Endodermal cell (in vitro differentiated cells): ENCODE measurements around the gene LMCD1. TPM values are rescaled to one million over a fixed set of nuclear protein-coding genes. Genes with fewer than 3 reads are reported as not detected.

Experiments
- DNase-seq: peaks from one replicate; pipeline ENCODE4 v3.0.0-alpha.2; 2017
- H3K27ac ChIP-seq: 2 replicates; pipeline ENCODE4 v1.5.1; 2013; ENCODE audit warnings: mild to moderate bottlenecking, low read depth, low read length, moderate library complexity
- H3K27me3 ChIP-seq: 2 replicates; pipeline ENCODE4 v1.6.1; 2013; ENCODE audit warnings: mild to moderate bottlenecking, low read length, moderate library complexity; ENCODE audit not compliant: insufficient read depth, control insufficient read depth, poor library complexity, severe bottlenecking
- H3K36me3 ChIP-seq: 2 replicates; pipeline ENCODE4 v1.7.0; 2013; ENCODE audit warnings: mild to moderate bottlenecking, low read length, moderate library complexity; ENCODE audit not compliant: control insufficient read depth, insufficient read depth
- H3K4me1 ChIP-seq: one replicate; pipeline ENCODE4 v1.7.0; 2013; ENCODE audit warnings: low read length; ENCODE audit not compliant: control insufficient read depth, insufficient read depth
- H3K4me3 ChIP-seq: 2 replicates; pipeline ENCODE4 v1.5.1; 2013; ENCODE audit warnings: mild to moderate bottlenecking, low read length, moderate library complexity
- H3K9ac ChIP-seq: 2 replicates; pipeline ENCODE4 v1.6.1; 2013; ENCODE audit warnings: mild to moderate bottlenecking, low read length, moderate library complexity; ENCODE audit not compliant: poor library complexity, severe bottlenecking; ENCODE audit errors: extremely low read depth
- H3K9me3 ChIP-seq: 2 replicates; pipeline ENCODE4 v1.6.1; 2013; ENCODE audit warnings: mild to moderate bottlenecking, low read length, moderate library complexity; ENCODE audit not compliant: control insufficient read depth
- H3K27ac Mint-ChIP-seq: 2 replicates; pipeline ENCODE4 v1.8.0; 2020; ENCODE audit warnings: mixed read lengths
- H3K27me3 Mint-ChIP-seq: 2 replicates; pipeline ENCODE4 v1.8.0; 2021; ENCODE audit warnings: mild to moderate bottlenecking, mixed read lengths; ENCODE audit not compliant: insufficient read depth
- H3K36me3 Mint-ChIP-seq: 2 replicates; pipeline ENCODE4 v1.8.0; 2020; ENCODE audit warnings: low read depth, mixed read lengths
- H3K4me1 Mint-ChIP-seq: 2 replicates; pipeline ENCODE4 v1.8.0; 2020; ENCODE audit warnings: mixed read lengths
- H3K4me3 Mint-ChIP-seq: 2 replicates; pipeline ENCODE4 v1.8.0; 2020; ENCODE audit warnings: mild to moderate bottlenecking, moderate library complexity, mixed read lengths
- H3K9me3 Mint-ChIP-seq: 2 replicates; pipeline ENCODE4 v1.8.0; 2020; ENCODE audit warnings: mild to moderate bottlenecking, mixed read lengths
- WGBS, 2 experiments: methylation state at CpG; one replicate each; pipeline versions ENCODE4 v1.1.5 to v1.1.7; 2013; ENCODE audit warnings: missing lambda C conversion rate in 2 of 2, mixed read lengths in 1 of 2; ENCODE audit not compliant: insufficient coverage in 1 of 2, insufficient read length in 1 of 2; 5-methylcytosine and 5-hydroxymethylcytosine counted together
- total RNA-seq, 2 donors: library from RNA; stranded (reverse); fragmentation: NEBNext Ultra II Directional in 1 of 2; extraction: Animal tissue kit (Norgen Biotek cat#: 25700) in 1 of 2; gene quantifications; 2 replicates in 1 of 2; 3 replicates in 1 of 2; pipeline ENCODE4 v1.2.1, GENCODE V29; 2021
- TF ChIP-seq, protein P1 (sequence below): fragments of 200-600 bp; sonication (generic); conservative IDR thresholded peaks from 2 replicates; pipeline ENCODE4 v1.5.0; 2021; ENCODE audit warnings: antibody characterized with exemption, mild to moderate bottlenecking

The LMCD1 gene
- total RNA-seq, 2 donors from 2014 or later: 20.7 to 35.7 TPM

DNA sequence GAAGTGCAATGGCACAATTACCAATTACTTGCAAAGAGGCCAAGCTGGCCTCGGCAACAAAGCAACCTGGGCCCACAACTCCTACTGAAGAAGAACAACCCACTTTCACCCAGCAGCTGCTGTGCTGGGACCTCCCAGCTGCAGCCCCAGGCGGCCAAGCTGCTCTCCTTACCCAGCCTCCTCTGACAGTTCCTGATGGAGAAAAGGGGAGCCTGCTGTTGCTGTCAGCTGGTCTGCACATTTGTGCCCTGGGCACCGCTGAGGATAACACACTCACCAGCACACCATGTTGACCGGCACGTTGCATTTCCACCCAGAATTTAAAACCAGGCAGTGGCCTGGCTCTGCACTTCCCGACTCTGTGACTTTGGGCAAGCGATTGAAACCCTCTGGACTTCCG lies 109.3 kb downstream of the LMCD1 start:
- Histone ChIP-seq H3K27ac (no peak overlapping the region), H3K9me3 (peaks cover 10% of the 10 kb centered on the region), H3K4me1 (peaks cover 6% of the 10 kb centered on the region), H3K4me3 (peak overlapping the region; percentile 23), H3K9ac (no peak overlapping the region), H3K36me3 (no peaks in the 10 kb centered on the region), H3K27me3 (no peaks in the 10 kb centered on the region)
- DNase-seq: peak; percentile 40
- H3K36me3 Mint-ChIP-seq: peaks cover 5% of the 10 kb centered on the region
- no peaks in the 10 kb centered on the region for H3K27me3 Mint-ChIP-seq
- peaks cover 14% of the 10 kb centered on the region for H3K9me3 Mint-ChIP-seq
- 94 to 96% methylated on average over 5 to 8 of the region's 8 CpGs for WGBS, 2 experiments
- H3K4me1 Mint-ChIP-seq: peaks cover 16% of the 10 kb centered on the region
- TF ChIP-seq, protein P1, sequence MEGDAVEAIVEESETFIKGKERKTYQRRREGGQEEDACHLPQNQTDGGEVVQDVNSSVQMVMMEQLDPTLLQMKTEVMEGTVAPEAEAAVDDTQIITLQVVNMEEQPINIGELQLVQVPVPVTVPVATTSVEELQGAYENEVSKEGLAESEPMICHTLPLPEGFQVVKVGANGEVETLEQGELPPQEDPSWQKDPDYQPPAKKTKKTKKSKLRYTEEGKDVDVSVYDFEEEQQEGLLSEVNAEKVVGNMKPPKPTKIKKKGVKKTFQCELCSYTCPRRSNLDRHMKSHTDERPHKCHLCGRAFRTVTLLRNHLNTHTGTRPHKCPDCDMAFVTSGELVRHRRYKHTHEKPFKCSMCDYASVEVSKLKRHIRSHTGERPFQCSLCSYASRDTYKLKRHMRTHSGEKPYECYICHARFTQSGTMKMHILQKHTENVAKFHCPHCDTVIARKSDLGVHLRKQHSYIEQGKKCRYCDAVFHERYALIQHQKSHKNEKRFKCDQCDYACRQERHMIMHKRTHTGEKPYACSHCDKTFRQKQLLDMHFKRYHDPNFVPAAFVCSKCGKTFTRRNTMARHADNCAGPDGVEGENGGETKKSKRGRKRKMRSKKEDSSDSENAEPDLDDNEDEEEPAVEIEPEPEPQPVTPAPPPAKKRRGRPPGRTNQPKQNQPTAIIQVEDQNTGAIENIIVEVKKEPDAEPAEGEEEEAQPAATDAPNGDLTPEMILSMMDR: no peak
- H3K4me3 Mint-ChIP-seq: no peak overlapping the region
- no peak overlapping the region for H3K27ac Mint-ChIP-seq

DNA sequence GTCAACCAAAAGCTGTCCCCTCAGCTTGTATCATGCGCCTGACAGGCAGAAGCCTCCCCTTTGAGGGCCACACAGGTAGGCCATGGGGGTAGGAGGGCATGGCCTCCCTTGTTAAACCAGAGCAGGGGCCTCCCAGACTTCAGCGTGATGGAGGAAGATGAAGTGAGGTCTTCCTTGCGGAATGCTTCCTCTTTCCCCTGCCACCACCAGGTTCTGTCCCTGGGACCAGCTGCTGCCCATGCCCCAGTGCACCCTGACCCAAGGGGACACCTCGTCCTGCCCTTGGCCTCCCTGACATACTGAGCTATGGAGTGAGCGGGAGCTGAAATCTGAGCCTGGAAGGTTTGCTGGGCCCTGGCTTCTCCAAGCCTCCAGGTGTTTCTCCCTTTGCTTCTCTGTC lies 116.3 kb downstream of the LMCD1 start:
- Mint-ChIP-seq H3K36me3 (peaks cover 19% of the 10 kb centered on the region), H3K27me3 (no peaks in the 10 kb centered on the region), H3K4me3 (no peak overlapping the region), H3K4me1 (peaks cover 5% of the 10 kb centered on the region), H3K9me3 (peaks cover 3% of the 10 kb centered on the region), H3K27ac (no peak overlapping the region)
- H3K4me3 ChIP-seq: no peak overlapping the region
- H3K27me3 ChIP-seq: no peaks in the 10 kb centered on the region
- peaks cover 23% of the 10 kb centered on the region for H3K36me3 ChIP-seq
- WGBS, 2 experiments: 89 to 93% methylated on average over 5 of the region's 5 CpGs
- peaks cover 22% of the 10 kb centered on the region for H3K9me3 ChIP-seq
- TF ChIP-seq, protein P1: no peak
- no peak overlapping the region for H3K9ac ChIP-seq
- no peak for DNase-seq
- no peak overlapping the region for H3K27ac ChIP-seq
- peaks cover 6% of the 10 kb centered on the region for H3K4me1 ChIP-seq

DNA sequence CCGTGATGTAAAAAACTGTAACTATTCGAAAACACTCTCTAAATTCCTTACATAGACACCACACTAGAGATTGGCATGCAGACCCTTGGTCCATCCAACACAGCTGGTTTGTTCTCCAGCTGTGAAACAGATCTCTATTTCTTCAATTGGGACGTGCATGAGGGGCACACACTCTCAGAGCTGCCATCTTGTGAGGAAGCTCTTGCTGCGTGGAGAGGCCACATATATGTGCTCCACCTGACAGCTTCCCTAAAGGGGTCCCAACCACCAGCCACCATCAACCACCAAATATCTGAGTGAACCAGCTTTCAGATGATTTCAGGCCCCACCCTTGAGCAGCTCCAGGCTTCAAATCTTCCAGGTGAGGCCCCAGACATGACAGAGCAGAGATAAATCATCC lies 117.3 kb downstream of the LMCD1 start:
- 93 to 95% methylated on average over 3 to 4 of the region's 4 CpGs for WGBS, 2 experiments
- H3K4me3 Mint-ChIP-seq: no peak overlapping the region
- Histone ChIP-seq H3K4me3 (no peak overlapping the region), H3K9me3 (peaks cover 22% of the 10 kb centered on the region), H3K9ac (no peak overlapping the region), H3K27ac (no peak overlapping the region), H3K4me1 (peaks cover 8% of the 10 kb centered on the region), H3K36me3 (peaks cover 23% of the 10 kb centered on the region), H3K27me3 (no peaks in the 10 kb centered on the region)
- DNase-seq: no peak
- H3K27ac Mint-ChIP-seq: no peak overlapping the region
- no peaks in the 10 kb centered on the region for H3K27me3 Mint-ChIP-seq
- peaks cover 2% of the 10 kb centered on the region for H3K9me3 Mint-ChIP-seq
- H3K4me1 Mint-ChIP-seq: peaks cover 10% of the 10 kb centered on the region
- H3K36me3 Mint-ChIP-seq: peaks cover 19% of the 10 kb centered on the region
- TF ChIP-seq, protein P1: no peak
